DMS114 treated with DMSO at 0.1 percent for 48 hours (cell line): Measurements from ENCODE around the gene PKP2.

Source experiments
- DNase-seq: peaks from one replicate; lab custom pipeline; 2025; ENCODE audit not compliant: unreplicated experiment; lab: John Stamatoyannopoulos, UW

Gene PKP2

DNA sequence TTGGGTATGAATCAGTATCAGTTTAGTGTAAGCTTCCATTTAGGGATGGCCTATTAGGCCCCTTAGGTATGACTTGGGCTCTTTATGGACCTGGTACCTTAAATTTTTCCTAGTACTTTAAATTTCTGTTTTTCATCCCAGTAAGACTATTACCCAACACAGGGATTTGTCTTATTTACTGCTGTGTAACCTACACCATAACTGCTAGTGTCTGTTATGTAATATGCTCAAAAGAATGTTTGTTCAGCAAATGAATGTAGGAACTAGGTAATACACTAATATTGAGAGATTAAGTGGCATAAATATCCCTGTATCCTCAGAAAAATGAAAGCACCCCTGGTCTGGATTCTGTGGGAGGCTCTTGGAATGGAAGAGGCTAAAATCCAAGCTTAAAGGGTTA, 77.2 kb downstream of the PKP2 start:
- no peak for DNase-seq

DNA sequence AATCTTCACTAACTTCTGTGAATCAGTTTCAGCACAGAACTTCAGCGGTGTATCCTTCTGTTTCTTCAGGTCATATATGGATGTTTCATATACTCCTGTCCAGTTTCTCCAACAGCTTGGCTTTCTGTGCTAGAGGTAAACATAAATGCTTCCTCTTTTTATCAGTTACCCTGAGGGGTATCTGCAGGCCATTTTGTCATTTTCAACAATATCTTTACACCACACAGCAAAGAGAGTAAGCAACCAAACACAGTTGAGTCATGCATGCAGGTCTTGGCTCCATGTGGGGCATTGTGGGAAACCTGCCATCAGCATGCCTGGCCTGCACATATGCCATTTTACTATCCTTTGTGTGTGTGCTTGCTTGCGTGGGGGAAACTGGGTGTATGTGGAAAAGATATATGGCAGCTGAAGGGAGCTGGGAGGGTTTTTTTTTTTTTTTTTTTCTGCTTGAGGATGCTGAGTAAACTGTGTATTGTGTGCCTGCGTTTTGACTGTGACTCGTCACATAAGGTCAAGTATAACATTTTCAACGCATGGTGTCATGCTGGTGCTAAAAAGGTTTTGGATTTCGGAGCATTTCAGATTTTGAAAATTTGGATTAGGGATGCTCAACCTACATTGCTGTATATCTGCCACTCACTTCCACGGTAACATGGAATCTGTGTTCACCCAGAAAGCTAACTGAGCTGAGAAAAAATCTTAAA, 84.7 kb downstream of the PKP2 start:
- no peak for DNase-seq

DNA sequence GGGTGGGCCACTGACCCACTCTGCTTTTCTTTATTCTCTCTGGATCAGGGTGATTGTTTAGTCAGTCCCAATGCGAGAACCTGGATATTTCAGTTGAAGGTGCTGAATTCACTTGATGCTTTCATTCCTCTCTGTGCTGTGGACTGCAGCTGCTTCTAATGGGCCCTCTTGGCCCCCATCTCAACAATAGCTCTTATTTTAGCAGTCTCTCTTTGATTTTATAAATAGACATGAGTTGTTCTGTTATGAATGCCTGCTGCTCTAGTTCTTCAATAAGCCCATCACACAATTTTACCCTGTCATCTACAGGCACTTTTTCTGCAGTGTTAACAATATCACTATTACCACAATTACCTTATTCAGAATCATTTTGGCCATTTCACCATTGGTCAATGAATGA, 86.7 kb downstream of the PKP2 start:
- no peak for DNase-seq

DNA sequence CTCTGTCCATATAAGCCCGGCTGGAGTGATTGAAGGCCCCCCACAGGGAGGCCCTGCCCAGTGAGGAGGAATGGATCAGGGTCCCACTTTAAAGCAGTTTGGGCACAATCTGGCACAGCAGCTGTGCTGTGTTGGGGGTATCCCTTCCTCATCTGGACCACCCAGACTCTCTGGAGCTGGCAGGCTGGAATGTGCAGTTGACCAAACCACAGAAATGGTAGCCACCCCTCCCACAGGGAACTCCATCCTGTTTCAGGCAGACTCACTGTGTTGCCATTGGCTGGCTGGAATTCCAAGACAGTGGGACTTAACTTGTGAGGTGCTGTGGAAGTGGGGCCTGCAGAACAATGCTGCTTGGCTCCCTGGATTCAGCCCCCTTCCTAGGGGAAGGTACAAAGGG, 87.4 kb downstream of the PKP2 start:
- no peak for DNase-seq

DNA sequence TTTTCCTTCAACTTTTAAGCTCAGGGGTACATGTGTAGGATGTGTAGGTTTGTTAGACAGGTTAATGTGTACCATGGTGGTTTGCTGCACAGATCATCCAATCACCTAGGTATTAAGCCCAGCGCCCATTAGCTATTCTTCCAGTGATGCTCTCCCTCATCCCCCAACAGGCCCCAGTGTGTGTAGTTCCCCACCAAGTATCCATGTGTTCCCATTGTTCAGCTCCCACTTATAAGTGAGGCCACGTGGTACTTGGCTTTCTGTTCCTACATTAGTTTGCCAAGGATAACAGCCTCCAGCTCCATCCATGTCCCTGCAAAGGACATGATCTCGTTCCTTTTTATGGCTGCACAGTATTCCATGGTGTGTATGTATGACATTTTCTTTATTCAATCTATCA, 92.3 kb downstream of the PKP2 start:
- no peak for DNase-seq

DNA sequence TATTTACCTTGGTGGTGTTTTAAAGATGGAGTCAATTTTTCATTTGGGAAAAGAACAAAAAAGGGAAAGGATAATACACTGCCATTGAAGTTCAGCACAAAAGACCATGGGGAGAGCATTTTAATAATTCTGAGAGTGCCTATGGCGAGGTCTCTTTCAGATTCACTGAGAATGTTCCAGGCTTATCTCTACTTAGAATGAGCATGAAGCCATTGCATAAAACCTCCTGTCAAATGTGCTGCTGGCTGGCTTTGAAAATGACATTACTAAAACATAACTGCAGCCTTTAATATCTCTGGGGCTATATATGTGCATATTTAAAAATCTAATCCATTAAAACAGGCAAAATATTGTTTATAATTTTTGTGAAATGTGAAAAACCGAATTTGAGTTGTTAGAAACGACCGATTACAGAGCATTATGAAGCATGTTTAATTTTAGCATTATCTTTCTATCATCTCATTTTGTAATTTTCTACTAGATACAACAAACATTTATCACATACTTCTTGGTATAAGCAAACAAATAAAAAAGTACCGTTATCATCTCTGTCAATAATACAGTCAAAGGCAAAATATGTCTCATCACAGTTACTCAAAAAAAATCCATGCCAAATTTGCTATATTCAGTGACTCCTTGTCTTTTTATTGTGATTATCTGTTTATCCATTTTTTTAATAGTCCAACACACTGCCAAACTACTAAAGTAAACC, 95.2 kb downstream of the PKP2 start:
- no peak for DNase-seq

DNA sequence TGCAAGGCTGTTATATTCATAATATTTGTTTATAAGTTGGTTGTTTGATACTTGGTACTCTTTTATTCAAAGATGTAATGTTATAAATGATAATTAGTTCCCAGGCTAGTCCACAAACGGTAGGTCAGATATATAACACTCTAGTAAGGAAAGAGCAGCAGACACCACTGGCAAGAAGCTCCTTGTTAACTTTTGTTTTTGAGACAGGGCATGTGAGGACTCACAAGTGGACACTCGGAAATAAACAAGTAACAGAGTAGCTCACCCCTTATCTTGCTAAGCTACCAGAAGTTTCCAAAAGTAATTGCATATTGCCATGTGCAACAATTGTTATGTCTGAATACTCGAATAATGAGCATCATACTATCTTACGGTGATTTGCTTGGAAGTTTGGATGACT, 102.3 kb downstream of the PKP2 start:
- no peak for DNase-seq

DNA sequence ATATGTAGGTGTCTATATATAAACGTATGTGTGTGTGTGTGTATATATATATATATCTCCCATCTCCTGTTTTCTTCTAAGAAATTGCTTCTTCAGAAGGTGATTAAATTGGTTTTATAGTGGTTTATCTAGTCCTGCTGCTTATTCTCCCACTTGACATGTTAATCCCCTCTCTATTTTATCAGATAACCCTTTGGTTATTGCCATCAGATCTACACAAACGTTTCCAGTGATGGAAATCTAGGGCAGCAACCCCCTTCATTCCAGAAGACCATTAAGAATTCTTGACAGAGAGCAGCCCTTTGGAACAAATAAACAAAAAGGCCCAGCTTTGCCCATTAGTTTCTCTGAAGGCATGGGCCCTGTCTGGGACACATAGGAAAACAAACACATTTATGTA, 106.7 kb downstream of the PKP2 start:
- DNase-seq = no peak

DNA sequence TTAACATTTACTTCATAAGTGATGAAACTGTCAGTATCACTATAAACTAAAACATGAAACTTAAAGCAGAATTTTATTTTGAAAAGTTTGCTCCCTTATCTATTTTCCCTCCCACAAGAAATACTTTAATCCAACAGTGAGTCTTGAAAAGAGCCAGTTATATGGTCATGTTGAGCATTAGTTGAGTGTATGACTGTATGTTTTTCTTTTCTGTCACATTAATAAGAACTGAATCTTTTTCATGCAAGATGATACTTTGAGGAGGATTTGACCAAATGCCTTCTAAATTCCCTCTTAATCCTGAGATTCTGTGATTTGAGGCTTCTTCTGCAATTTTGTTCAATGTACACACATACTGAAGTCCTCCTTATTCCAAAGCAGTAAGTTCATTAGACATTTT, 107.1 kb downstream of the PKP2 start:
- DNase-seq = no peak

DNA sequence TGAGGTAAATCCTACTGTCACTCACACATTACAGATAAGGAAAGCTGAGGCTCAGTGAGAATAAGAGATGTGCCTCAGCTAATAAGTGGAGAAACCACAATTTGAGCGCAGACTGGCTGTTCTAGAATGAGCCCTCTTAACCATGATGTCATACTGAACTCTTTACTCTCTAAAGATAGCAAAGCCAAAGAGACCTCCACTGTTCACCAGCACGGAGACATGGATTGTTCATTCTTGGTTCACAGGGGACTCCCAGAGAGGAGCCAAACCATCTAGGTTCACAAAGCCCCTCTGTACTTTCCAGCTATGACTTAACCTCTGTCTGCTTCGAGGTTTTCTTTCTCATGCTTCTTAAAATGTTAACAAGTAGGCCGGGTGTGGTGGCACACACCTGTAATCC, 108.2 kb downstream of the PKP2 start:
- no peak for DNase-seq

DNA sequence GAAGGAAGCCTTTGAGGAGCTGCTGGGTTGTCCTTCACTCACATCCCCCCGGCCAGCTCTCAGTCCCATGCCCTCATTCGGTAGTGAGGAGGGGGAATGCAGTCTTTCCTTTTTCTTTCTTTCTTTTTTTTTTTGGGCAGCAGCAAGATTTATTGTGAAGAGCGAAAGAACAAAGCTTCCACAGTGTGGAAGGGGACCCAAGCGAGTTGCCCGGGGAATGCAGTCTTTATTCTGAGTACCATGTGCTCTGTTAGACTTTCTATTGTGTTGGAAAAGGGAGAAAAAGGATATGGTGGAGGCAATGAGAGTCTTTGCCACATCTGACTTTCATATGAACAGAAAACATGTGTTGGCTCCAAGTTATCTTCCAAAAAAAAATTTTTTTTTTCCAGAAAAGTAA, 111.0 kb downstream of the PKP2 start:
- DNase-seq = no peak

DNA sequence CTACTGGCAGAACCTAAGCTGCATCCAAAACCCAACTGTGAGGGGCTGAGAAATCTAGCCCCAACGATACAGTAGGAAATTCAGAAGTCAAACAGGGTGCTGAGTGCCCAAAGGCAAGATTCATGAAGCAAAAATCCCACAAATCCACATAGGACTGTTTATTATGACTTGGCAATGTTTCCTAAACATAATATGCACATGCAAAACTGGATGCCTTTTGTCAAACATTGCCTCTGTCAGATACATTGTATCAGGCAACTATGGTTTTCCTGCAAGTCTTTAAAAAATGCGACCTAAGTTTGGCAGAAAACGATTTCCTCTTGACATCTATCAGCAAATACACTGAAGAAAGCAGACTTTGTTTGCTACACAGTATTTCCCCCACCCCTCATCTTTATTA, 113.5 kb downstream of the PKP2 start:
- DNase-seq = no peak

DNA sequence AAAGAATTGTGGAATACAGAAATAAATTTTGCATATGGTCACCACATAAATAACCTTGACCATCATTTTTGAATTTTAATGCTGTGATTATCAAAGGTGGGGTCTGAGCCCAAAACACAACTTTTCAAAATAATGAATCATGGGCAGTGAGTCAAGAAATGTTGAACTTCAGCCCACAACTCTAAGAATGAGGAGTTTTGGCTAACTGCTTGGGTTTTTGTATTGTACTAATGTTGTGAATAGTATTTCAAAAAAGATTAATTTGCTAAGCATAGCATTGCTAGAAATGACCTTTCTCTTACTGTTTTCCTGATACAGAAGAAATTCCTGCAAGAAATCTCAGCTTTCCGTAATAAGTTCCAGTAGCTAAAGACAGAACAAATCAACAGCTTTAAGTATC, 116.5 kb downstream of the PKP2 start:
- DNase-seq = no peak

DNA sequence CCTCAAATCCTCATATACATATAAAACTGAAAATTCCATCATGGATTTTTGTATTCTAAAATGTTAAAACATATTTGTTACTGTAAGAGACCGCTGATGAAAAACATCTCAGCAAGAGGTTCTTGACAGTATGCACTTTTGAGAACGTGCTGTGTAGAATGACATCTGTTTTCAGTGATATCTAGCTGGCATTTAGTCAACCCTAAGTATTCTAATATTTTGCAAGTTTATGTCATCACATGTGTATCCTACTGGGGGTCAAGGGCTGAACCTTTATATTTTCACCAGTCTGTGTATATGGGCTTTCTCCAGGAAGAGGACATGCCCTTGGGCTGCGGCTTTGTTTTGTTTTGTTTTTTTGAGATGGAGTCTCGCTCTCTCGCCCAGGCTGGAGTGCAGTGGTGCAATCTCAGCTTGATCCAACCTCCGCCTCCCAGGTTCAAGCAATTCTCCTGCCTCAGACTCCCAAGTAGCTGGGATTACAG, 118.8 kb downstream of the PKP2 start:
- no peak for DNase-seq

DNA sequence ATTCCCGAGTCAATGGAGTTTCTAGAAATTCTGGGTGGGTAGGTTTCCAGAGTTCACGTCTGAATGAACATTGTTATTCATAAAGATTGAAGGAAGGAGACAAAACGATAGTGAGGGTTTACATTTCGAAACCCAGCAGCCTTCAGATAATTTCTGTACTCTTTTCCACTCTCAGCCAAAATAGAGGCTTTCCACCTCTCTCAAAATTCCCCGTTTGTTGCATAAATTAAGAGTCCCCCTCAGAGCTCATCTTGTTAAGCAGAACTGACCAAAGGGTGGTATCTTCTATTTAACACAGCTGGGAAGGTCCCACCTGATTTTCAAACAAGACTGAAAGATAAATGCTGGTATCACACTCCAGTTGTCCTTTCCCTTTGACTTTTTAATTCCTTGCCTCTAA, 119.4 kb downstream of the PKP2 start:
- no peak for DNase-seq

DNA sequence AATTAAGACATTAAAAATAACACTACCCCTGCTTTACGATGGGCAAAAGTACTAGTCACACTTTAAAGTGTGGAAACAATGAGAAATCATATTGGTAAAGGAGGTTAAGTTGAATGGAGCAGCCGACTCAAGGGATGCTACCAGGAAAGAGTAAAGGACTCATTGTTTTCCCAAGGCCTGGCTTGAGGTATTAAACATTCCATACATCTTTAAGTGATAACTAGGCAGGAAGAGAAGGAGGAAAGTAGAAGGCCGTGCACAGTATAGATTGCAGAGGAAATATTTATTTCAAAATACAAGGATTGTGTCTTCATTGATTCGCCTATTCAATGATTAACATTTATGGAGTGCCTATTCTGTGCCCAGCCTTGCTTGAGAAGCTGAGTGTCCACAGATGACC, 120.3 kb downstream of the PKP2 start:
- no peak for DNase-seq

DNA sequence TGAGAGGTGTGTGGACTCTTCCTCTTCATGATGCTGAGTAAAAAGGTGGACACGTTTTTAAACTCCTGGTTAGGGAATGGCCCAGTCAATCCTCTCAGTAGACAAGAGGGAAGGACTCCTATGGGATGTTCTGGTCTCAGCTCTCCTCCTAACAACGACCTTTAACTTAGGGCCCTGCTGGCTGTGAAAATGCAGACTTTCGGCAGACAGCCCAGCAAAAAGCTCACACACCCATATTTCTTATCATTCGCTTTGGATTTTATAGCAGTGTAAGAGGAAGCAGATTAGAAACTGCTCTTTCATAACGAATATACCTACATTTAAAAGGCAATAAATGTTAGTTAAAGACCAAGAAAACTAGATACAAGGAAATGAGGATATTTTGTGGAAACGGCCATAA, 122.9 kb downstream of the PKP2 start:
- DNase-seq = no peak

DNA sequence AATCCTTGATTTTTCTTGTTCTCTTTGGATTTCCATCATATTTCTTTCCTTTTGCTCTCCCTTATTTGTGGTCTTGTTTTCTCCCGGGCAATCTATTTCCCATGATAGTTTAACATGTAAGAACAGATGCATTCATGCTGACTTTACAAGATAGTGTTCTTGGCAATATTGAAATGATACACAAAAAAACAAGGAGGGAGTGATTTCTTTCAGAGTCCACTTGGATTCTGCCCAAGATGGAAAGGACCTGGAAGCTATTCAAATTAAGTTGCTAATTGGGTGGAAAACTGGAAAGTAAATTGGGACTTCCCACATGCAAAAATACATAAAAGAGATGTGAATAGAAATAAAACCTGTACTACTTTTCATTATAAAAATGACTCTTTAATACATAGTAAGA, 126.4 kb downstream of the PKP2 start:
- no peak for DNase-seq

DNA sequence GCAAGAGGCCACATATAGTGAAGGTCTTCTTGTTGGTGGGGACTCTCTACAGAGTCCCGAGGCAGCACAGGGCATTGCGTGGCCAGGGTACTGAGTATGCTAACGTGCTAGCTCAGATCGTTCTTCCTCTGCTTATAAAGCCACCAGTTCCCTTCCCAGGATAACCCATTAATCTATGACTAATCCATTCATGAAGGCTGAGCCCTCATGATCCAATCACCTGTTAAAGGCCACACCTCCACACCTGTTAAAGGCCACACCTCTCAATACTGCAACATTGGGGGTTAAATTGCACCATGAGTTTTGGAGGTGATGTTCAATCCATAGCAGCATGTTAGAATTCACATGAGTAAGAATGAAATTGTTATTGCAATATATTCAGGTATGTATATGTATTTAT, 128.1 kb downstream of the PKP2 start:
- DNase-seq = no peak

DNA sequence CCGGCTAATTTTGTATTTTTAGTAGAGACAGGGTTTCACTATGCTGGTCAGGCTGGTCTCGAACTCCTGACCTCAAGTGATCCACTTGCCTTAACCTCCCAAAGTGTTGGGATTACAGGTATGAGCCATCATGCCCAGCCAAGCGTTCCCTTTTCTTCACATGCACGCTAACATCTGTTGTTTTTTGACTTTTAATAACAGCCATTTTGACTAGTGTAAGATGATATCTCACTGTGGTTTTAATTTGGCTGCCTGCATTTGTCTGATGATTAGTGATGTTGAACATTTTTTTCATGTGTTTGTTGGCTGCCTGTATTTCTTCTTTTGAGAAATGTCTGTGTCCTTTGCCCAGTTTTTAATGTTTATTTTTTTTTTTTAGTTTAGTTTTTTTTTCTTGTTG, 130.7 kb downstream of the PKP2 start:
- no peak for DNase-seq

DNA sequence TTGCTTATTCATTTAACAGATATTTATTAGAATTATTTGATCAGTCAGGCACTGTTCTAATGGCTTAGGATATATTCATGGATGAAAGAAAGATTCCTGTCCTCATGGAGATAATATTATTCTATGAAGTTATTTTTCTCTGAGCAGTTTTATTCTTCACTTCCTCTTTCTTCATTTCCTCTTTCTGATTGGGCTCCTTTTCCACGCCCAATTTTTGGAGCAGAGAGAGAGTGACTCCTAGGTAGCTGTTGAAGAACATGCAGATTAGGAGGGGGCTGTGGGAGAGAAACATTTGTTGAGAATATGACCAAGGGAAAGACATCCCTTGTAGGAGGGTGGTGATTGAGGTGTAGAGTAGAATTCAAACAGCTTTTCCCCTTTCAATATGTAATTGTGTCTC, 134.9 kb downstream of the PKP2 start:
- no peak for DNase-seq

DNA sequence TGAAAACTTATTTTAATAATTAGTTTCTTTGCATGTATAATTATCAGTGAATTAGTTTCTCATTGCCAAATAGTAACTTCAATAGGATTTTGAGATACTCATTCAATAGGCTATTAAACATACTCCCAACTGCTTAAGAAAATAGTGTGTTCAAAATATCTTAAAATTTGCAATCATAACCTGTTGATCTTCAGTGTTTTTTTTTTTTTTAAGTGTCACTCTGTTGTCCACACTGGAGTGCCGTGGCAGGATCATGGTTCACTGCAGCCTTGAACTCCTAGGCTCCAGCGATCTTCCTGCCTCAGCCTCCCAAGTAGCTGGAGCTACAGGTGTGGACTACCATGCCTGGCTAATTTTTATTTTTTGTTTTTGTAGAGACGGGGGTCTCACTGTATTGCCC, 139.4 kb downstream of the PKP2 start:
- no peak for DNase-seq
